Ishikawa (cell line): Measurements from ENCODE around the gene DUSP16.

Experiments used
- CEBPB ChIP-seq: IDR thresholded peaks from 2 replicates; pipeline ENCODE4 v1.6.1; 2012
- CREB1 ChIP-seq: IDR thresholded peaks from 2 replicates; pipeline ENCODE4 v1.6.1; 2012; ENCODE audit warnings: low read depth
- FOXM1 ChIP-seq: IDR thresholded peaks from 2 replicates; pipeline ENCODE4 v1.6.1; 2012; ENCODE audit warnings: low read depth, borderline replicate concordance
- TEAD4 ChIP-seq: IDR thresholded peaks from 2 replicates; pipeline ENCODE4 v1.6.1; 2012

DNA sequence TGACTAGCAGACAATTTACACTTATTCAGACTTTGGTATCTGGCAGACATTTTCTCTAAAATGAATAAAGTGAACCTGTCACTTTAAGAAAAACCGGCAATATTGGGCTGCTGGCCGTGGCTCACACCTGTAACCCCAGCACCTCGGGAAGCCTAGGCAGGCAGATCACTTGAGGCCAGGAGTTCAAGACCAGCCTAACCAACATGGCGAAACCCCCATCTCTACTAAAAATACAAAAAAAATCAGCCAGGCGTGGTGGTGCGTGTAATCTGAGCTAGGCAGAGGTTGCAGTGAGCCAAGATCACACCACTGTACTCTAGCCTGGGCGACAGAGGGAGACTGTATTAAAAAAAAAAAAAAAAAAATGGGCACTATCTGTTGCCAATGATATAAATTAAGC lies 11.5 kb downstream of the DUSP16 start:
- TF ChIP-seq FOXM1 (no peak), CEBPB (no peak), TEAD4 (no peak), CREB1 (no peak)
